HG02759 (cell line): ENCODE data around the gene PDLIM7.

Experiments used
- ATAC-seq: cut with Tn5 transposase; IDR thresholded peaks from one replicate; pipeline ENCODE4 v1.9.1; 2021; ENCODE audit warnings: mild to moderate bottlenecking, moderate library complexity; ENCODE audit not compliant: unreplicated experiment

The PDLIM7 gene

GRCh38 chr5:177524941-177525655, 27.7 kb upstream of the PDLIM7 start:
- no peak for ATAC-seq

- no peak for ATAC-seq
Measured at GRCh38 chr5:177524539-177524900, 27.1 kb upstream of the PDLIM7 start.

GRCh38 chr5:177523711-177524538, 26.5 kb upstream of the PDLIM7 start:
- no peak for ATAC-seq

GRCh38 chr5:177520916-177521513, 23.6 kb upstream of the PDLIM7 start:
- no peak for ATAC-seq

GRCh38 chr5:177520271-177520670, 22.9 kb upstream of the PDLIM7 start:
- ATAC-seq: no peak

GRCh38 chr5:177519463-177520235, 22.2 kb upstream of the PDLIM7 start:
- ATAC-seq: no peak

GRCh38 chr5:177516601-177517568, 19.5 kb upstream of the PDLIM7 start, which contains the start of gene DDX41:
TSS of gene DDX41 (minus strand) at chr5:177516961. CDS start at chr5:177516945, 16 bp downstream.
- ATAC-seq: peak; percentile 82

- ATAC-seq: no peak
Measured at GRCh38 chr5:177515580-177515979, 18.2 kb upstream of the PDLIM7 start.

- no peak for ATAC-seq
Measured at GRCh38 chr5:177514541-177514940, 17.1 kb upstream of the PDLIM7 start.

GRCh38 chr5:177513500-177513899, 16.1 kb upstream of the PDLIM7 start:
- no peak for ATAC-seq

- no peak for ATAC-seq
Measured at GRCh38 chr5:177512736-177513380, 15.5 kb upstream of the PDLIM7 start.

GRCh38 chr5:177511796-177512675, 14.6 kb upstream of the PDLIM7 start:
- no peak for ATAC-seq

- no peak for ATAC-seq
Measured at GRCh38 chr5:177511181-177511580, 13.8 kb upstream of the PDLIM7 start.

- peak; percentile 45 for ATAC-seq
Measured at GRCh38 chr5:177510567-177511053, 13.2 kb upstream of the PDLIM7 start.

- peak; percentile 37 for ATAC-seq
Measured at GRCh38 chr5:177509991-177510566, 12.7 kb upstream of the PDLIM7 start.

GRCh38 chr5:177509381-177509951, 12.1 kb upstream of the PDLIM7 start, which contains the start of gene DOK3:
TSS of gene DOK3 (minus strand) at chr5:177509826. CDS start at chr5:177509540, 286 bp downstream.
- peak; percentile 29 for ATAC-seq

- ATAC-seq: peak; percentile 42
Measured at GRCh38 chr5:177508837-177509236, 11.4 kb upstream of the PDLIM7 start.
